Stimulated activated CD4-positive, alpha-beta T cell treated with anti-CD3 and anti-CD28 coated beads, Interleukin-1b, Interleukin-23, amount 100 ng/mL, for 24 hours (primary cell): ENCODE measurements around the gene CPT1A.

ENCODE experiments used
- DNase-seq, 4 experiments: peaks; one replicate each; pipeline ENCODE4 v3.0.0-alpha.2; 2020; ENCODE audit warnings: low read depth in 4 of 4, low spot score in 1 of 4

Gene CPT1A

DNA sequence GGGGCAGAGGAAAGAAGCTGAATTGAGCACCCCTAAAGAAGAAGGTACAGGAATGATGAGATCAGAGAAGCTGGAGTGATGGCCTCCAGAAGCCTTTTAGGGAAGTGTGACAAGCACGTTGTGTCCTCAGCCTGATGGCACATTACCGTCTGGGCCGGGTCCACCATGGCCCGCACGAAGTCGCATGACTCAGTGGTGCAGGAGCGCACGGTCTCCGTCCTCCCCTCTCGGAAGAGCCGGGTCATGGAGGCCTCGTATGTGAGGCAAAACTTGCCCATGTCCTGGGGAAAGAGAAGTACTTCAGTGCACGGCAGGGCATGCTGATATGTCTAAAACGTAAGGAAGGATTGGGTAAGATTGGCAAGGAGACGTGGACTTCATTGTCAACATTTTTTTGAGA is 79.2 kb downstream of the CPT1A start:
- DNase-seq, result no peak

DNA sequence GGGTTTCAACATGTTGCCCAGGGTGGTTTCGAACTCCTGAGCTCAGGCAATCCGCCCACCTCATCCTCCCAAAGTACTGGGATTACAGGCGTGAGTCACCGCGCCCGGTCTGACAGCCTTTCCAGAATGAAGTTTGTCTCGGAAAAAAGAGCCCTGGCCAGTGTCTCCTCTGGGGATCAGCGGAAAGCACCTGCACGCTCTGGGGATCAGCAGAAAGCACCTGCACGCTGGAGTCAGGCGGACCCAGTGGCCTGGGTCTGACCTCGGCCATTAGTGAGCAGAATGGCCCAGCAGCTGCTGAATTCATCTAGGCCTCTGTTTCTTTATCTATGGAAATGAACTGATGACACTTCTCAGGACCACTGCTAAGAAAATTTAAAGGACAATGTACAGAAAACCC is 79.9 kb downstream of the CPT1A start:
- DNase-seq, result no peak

DNA sequence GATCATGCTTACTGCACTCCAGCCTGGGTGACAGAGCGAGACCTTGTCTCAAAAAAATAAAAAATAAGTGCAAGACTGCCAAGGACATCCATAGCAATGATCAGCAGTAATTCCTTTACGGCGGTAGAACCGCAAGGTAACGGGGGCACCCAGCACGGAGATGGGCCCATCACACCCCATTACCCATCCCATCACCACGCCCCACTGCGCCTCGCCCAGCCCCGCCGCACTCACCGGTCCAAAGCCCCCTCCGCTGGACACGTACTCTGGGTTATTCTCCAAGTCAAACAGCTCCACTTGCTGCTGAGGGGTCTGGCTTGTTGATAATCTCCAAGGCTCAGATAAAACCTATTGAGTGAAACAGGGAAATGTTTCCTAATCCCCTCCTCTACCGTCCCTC is 81.7 kb downstream of the CPT1A start:
- no peak for DNase-seq

DNA sequence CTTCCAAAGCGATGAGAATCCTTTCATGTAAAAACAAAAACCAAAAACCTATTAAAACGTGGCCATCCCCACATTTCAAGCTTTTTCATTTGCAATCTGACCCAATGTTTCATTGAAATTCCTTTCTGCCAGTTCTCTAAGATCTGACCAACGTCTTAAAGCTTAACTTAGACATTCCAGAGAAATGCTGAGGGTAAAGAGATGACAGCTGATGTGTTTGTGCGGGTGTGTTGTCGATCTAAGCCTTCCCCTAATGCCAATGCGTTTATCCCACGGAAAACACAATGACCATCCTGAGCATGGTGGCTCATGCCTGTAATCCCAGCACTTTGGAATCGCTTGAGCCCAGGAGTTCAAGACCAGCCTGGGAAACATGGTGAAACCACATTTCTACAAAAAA is 84.0 kb downstream of the CPT1A start:
- no peak for DNase-seq

DNA sequence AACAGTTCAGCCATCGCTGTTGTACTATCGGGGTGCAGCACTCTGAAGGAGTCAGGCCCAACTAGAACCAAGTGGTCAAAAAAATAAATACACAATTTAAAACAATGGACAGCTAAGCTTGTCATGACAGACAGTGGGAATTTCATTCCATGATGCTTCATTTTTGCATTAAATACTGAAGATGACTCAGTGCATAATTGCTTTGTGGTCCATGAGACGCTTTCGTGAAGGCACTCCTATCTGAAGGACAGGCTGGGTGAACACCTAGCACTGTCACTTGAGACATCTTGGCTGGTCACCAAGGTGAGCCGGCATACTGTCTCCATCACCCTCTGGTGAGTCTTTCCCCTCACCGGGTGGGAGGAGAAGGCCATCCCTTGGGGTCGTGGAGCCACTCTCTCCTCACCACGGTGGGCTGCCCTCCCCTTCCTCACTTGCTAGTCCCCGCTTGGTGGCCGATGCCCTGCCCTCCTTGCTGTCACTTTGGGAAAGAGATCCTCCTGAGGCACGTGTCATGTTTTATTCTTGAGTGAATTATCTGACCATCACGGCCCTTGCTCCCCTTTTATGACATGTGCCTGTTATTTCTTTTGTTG is 85.4 kb downstream of the CPT1A start:
- no peak for DNase-seq

DNA sequence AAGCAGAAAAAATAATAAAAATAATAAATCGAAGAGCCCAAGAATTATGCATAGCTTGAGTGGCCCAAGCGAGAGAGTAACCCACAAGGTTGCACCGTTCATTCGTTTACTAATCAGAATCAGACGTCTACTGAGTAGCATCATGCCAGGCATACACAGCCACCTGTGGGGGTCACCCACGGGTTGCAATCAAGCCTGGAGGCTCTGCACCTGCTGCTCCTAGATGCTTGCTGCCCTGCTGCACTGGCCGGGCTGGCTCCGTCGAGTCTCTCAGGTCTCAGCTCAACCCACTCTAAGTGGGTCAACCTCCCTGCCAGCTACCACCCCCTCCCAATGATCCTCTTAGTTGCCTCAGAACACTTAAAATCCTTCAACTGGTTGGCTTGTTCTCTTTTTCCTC is 88.4 kb downstream of the CPT1A start:
- DNase-seq, result no peak

DNA sequence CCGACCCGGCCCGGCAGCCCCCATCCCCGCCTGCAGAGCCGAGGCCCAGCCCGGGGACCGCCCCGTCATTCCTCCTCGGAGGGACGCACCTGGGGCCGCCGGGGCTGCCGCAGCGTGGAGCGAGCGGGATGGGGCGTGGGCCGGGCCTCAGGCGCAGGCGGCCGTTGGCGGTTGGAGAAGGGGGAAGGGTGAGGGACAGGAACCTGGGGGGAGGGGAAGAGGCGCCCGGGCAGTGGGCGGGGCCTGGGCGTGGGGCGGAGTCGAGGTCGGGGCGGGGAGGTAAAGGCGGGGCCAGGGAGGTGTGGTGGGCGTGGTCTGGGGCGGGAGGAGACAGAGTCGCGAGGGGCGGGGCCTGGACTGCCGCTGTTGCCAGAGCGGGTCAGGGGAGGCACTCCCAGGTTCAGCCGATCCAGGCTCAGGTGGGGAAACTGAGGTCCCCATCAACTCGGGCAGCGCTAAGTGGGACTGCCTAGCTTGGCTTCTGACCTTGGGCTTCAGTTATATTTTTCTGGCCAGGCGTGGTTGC is 90.3 kb downstream of the CPT1A start, which contains the start of gene TESMIN:
TSS of gene TESMIN (minus strand) at position 190 of the 526 bp plus-strand sequence. CDS start 860 bp downstream, outside the sequence.
- DNase-seq, result peak; percentile 90 to 99 (median 92)

DNA sequence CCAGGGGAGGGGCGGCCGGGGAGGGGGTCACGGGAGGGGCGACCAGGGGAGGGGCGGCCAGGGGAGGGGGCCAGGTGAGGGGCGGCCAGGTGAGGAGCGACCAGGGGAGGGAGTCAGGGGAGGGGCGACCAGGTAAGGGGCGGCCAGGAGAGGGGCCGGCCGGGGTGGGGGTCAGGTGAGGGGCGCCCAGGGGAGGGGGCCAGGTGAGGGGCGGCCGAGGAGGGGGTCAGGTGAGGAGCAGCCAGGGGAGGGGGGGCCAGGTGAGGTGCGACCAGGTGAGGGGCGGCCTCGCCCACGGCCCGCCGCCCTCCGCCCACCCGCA is 90.8 kb downstream of the CPT1A start:
- DNase-seq, result no peak

DNA sequence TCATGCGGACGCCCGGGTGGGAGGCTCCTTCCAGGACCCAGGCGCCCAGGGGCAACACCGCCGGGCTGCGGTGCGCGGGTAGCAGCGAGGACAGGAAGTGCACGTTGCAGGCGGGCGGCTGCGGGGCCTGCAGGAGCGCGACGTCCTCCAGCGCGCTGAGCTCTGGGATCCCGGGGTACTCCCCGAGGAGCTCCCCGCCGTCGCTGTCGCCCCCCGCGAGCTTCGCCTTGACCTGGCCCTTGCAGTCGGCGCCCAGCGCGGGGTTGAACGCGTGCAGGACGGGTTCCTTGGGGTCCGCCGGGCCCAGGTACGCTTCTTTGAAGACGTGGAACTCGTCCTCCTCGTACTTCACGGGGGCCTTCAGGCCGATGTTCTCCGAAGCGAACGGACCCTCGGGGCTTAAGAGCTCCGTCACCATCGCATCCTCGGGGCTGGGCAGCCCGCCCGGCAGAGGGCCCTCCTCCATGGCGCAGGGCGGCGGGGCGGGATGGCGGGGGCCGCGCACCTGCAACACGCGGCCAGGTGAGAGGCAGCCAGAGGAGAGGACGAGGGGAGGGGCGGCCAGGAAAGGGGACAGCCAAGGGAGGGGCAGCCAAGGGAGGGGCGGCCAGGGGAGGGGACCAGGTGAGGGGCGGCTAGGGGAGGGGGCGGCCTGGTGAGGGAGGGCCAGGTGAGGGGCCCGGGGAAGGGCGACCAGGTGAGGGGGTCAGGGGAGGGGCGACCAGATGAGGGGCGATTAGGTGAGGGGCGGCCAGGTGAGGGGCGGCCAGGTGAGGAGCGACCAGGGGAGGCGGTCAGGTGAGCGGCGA is 91.3 kb downstream of the CPT1A start:
- no peak for DNase-seq

DNA sequence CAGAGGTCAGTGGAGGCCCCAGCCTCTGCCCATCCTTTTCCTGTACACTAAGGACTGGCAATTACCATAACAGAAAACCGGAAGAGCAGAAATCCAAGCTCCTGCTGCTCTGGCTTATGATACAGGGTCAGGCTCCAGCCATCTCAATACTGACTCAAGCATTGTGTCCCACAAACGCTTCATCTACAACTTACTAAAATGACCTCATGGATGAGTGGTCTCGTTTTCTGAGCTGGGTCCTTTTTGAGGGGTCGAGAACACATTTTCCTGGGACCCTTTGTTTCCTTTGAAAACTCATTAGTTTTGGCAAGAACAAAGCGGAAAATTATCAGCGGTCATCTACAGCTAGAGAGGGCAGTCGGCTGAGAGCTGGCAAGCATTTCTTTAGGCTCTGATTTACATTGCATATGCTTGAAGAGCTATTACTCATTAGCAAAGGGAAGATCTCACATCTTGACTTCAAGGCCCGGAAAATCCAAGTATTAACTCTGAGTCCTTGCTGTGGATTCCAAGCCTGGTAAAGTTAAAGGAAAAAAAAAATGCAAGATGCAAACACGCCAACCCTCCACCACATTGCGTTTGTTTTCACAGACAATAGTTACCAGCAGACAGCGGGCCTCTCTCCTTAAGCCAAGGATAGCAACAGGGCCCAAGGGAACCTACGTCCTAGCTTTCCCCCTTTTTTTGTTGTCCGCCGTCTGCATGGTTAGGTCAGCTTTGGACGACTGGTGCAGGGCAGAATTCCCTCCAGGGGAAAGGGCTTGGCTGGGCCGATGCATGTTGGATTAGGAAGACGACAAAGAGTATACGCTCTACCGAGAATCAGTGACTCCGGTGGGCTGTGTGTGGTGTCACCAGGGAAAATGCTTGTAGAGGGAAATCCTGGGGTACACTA is 92.2 kb downstream of the CPT1A start:
- no peak for DNase-seq

DNA sequence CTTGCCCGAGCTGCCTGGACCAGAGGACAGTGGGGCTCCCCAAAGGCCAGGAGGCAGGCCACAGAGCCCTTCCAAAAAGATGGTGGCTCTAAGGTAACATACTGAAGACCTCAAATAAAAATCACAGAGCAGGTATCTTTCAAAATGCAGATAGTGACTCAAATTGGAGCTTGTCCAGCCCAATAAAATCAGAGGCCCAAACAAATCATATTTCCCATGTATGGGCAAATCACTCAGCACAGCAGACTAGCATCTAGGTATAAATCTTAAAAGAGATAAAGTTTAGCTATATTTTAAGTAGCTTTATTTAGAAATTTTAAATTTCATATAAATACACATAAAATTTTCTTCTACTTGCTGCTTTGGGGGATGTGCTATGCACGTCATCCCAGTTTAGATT is 93.7 kb downstream of the CPT1A start:
- no peak for DNase-seq

DNA sequence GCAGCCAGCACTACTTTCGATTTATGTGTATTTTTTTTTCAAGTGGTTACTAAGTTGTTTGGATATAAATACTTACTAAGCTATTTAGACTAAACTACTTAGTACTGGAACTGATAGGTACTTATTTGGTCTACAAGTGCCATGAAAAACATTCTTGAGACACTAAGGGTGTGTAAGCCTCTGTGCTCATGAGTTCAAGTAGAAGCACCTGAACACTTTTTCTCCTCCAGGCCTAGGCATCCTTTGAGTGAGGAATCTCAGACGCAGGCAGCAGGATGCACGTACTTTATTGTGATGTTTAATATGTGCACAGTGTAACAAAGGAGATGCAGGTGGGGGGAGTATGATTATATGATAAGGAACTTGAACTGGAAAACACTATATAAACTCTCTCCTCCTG is 98.2 kb downstream of the CPT1A start:
- DNase-seq, result no peak

DNA sequence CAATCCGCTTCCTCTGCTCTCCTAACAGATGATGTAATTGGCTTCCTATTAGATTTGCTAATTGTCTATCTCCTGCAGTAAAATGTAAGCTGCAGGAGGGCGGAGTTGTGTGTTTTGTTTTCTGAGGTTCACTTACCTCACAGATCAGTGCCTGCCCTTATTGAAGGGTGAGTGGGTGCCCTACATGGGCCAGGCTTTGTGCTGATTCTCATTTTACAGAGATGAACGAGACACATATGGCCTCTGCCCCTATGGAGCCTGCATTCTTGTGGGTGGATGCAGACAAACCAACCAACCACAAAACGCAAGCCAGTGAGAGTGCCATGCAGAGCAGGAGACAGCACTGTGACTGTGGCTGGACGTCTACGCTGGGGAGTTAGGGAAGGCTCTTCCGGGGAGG is 100.3 kb downstream of the CPT1A start:
- no peak for DNase-seq

DNA sequence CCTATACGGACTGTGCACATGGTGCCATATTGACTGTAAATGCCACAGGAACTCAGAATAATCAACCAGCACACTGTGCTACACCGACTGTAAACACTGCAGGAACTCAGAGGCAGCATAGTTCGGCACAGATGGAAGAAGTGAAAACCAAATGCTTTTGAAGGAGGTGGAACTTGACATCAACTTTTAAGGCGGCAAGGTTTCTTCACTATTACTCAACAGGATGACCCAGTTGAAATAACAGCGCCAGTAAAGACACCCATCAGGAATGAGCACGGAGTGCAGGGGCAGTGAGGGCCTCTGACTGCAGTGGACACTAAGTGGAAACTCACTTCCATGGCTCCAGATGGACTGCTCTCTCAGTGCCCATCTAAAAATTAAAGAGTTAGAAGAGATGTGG is 106.1 kb downstream of the CPT1A start:
- no peak for DNase-seq

DNA sequence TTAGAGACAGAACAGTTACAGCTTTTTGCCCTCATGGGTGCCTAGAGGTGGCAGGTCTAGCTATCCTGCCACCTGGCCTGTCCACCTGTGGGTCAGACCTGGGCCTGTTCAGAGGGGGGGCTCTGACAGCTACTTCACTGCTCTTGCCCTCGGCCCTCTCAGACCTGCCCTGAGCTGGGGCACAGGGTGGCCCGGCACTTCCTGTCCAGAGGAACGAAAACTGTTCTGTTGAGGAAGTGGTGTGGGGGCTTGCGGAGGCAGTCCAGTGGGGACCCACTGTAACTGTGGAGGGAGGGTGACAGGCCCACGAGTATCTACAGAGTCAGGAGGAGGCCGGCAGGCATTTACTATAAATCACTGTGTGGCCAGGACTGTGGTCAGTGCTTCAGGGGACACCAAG is 106.6 kb downstream of the CPT1A start:
- DNase-seq, result no peak

DNA sequence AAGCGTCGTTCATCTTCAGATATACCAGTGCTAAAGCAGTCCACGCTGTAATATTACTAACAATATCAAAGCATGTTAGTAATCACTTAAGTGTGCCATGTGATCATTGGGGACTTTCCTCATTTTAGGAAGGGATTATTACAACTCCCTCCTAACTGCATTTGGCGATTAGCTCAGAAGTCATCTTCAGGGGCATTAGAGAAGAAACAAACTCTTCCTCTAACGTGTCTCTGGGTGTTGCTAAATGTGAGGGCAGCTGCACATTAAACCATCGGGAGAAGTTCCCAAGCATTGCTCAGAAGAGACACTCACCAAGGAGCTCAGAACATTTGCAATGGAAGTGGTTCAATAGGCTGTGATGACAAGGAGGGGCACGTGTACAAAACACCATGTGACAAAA is 107.6 kb downstream of the CPT1A start:
- DNase-seq, result no peak

DNA sequence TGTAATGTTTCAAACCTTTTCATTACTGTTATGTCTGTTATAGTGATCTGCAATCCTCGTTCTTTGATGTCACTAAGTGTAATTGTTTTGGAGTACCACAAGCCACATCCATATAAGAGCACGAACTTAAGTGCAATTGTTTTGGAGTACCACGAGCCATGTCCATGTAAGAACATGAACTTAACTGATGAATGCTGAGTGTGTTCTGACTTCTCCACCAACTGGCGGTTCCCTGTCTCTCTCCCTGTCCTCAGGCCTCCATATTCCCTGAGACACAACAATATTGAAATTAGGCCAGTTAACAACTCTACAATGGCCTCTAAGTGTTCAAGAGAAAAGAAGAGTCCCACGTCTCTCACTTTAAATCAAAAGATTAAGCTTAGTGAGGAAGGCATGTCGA is 113.9 kb downstream of the CPT1A start:
- no peak for DNase-seq

DNA sequence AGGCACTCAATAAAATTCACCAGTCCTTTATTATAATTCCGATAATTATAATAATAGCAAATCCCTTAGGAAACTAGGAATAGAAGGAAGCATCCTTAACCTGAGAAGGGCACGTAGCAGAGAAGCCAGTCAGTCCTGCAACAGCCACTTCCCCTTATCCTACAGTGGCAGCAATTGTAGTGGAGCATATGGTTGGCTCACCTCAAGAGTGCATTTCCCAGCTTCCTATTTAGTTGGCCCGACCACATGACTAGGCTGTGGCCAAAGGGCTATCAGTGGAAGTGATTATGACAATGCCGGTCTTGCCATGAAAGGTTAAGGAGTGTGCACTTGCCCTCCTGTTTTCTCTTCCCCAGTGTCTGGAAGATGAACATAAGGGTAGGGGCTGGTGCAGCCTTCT is 117.4 kb downstream of the CPT1A start:
- DNase-seq, result no peak

DNA sequence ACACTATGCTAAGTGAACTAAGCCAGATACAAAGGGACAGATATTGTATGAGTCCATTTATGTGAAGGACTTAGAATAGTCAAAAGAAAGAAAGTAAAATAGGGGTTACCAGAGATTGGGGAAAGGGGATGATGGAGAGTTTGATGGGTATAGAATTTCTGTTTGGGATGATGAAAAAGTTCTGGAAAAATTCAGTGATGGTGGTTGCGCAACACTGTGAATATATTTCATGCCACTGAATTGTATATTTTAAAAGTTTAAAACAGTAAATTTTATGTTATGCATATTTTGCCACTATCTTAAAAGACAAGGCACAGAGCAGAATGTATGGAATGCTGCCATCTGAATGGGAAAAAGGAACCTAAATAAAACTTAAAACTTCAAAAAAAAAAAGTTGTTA is 119.6 kb downstream of the CPT1A start:
- DNase-seq, result no peak

DNA sequence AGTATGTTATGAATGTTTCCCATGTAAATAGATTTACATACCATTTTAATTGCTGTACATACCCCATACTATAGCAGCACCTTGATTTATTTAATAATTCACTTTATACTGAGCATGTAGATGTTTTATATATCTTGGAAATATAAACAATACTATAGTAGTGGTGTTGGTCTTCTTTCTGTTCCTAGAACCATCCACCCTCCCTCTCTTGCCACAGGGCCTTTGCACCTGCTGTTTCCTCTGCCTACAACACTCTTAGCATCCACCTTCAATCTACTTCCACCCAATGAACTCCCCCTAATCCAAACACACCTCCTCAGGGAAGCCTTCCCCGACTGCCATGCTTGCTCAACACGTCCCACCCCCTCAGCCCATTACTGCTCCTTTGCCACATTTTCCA is 120.6 kb downstream of the CPT1A start:
- no peak for DNase-seq

DNA sequence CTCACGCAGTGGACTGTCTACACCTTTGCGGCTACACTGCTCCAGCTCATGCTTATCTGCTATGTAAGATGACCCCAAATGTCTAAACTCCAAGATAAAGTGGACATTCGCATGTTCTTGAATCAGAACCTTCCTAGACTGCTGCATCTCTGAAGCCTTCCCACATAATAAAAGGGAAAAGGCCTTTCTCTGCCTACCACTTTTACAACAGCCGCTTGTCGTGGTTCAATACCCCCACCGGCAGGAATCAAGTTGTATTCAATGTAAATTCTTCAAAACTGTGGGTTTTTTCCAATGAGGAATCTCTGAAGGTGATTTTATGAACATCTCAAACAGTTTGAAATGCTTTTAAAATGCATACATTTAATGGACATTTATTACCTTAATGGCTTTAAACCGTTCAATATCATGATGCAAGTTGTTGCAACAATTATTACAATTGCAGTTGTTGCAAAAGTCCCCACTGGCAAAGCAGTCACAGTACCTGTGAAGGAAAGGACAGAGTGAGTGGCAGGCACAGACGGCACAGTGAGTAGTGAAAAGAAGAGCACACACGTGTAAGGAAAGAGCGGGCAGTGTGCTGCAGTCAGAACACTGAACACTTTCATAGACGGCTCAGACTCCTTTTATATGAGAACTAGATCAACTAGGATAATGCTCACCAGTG is 126.1 kb downstream of the CPT1A start:
- DNase-seq, result no peak
